ENCODE results near the gene MGMT. TPM values are rescaled to one million over a fixed set of nuclear protein-coding genes. Genes with fewer than 3 reads are reported as not detected.

The MGMT gene
- total RNA-seq, 1 experiment from 2014 or later: 21.2 TPM

- DNase-seq: no peak
- no peaks in the 10 kb centered on the region for H3F3A ChIP-seq (ENCODE audit: insufficient read depth, low read depth)
- H3K36me3 ChIP-seq (ENCODE audit: low read depth): no peaks in the 10 kb centered on the region
- no TSS peak for BruUV-seq (replicated peaks)
- ChIA-PET CTCF (no interaction called here), POLR2A (ENCODE audit: unreplicated experiment) (no interaction called here)
- H3K4me3 ChIP-seq: no peak overlapping the region
- H3K4me2 ChIP-seq: no peak overlapping the region
- no peaks in the 10 kb centered on the region for H3K9me3 ChIP-seq (ENCODE audit: insufficient read depth, low read depth)
- no peaks in the 10 kb centered on the region for H3K4me1 ChIP-seq (replicated peaks; ENCODE audit: insufficient read depth)
- TF ChIP-seq CTCF (conservative IDR thresholded peaks at IDR 0.05): no peak
- TF ChIP-seq EZH2 (IDR thresholded peaks at IDR 0.05; ENCODE audit: low read depth): no peak
- no peaks in the 10 kb centered on the region for H3K27me3 ChIP-seq (ENCODE audit: insufficient read depth, low read depth)
- no peak overlapping the region for H3K27ac ChIP-seq
- no peaks in the 10 kb centered on the region for H3K9me2 ChIP-seq (ENCODE audit: insufficient read depth)
- H3K79me2 ChIP-seq (ENCODE audit: low read depth): no peaks in the 10 kb centered on the region
- H2AFZ ChIP-seq: no peak overlapping the region
- H4K20me1 ChIP-seq (ENCODE audit: insufficient read depth): no peaks in the 10 kb centered on the region
- intact Hi-C loops (cut with micrococcal nuclease; ENCODE audit: unreplicated experiment): no loop called here
Measured at GRCh38 chr10:129607607-129608109, 140.6 kb downstream of the MGMT start.

DNA sequence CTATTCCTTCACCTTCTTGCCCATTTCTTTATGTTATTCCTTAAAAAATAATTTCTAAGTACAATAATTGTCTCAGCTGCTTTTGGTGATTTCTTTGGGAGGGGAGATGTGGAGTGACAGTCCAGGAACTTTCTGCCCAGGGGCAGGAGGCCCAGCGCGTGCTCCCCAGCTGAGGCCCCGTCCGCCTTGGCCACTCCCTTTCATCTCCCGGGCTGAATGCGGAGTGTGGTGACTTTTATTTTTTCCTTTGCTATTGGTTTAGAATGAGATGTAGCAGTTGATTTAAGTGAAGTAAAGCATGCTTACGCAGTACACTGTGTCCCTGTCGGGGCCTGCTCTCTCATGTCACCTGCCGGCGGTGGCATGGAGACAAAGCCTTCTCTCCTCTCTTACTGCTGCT is 141.6 kb downstream of the MGMT start:
- no peaks in the 10 kb centered on the region for H3K79me2 ChIP-seq (ENCODE audit: low read depth)
- H2AFZ ChIP-seq: no peak overlapping the region
- POLR2A ChIA-PET (ENCODE audit: unreplicated experiment): no interaction called here
- intact Hi-C loops (cut with micrococcal nuclease; ENCODE audit: unreplicated experiment): no loop called here
- CTCF ChIA-PET: no interaction called here
- no peak overlapping the region for H3K4me3 ChIP-seq
- BruUV-seq (replicated peaks): no TSS peak
- no peaks in the 10 kb centered on the region for H3K27me3 ChIP-seq (ENCODE audit: insufficient read depth, low read depth)
- TF ChIP-seq EZH2 (IDR thresholded peaks at IDR 0.05; ENCODE audit: low read depth): no peak
- DNase-seq: no peak
- H3K9me2 ChIP-seq (ENCODE audit: insufficient read depth): no peaks in the 10 kb centered on the region
- H3K27ac ChIP-seq: no peak overlapping the region
- no peaks in the 10 kb centered on the region for H3F3A ChIP-seq (ENCODE audit: insufficient read depth, low read depth)
- no peaks in the 10 kb centered on the region for H4K20me1 ChIP-seq (ENCODE audit: insufficient read depth)
- no peak overlapping the region for H3K4me2 ChIP-seq
- no peaks in the 10 kb centered on the region for H3K4me1 ChIP-seq (replicated peaks; ENCODE audit: insufficient read depth)
- no peaks in the 10 kb centered on the region for H3K9me3 ChIP-seq (ENCODE audit: insufficient read depth, low read depth)
- no peaks in the 10 kb centered on the region for H3K36me3 ChIP-seq (ENCODE audit: low read depth)

GRCh38 chr10:129609551-129609950 is 142.5 kb downstream of the MGMT start:
- no peaks in the 10 kb centered on the region for H3K27me3 ChIP-seq (ENCODE audit: insufficient read depth, low read depth)
- H3K36me3 ChIP-seq (ENCODE audit: low read depth): no peaks in the 10 kb centered on the region
- no peaks in the 10 kb centered on the region for H3K9me3 ChIP-seq (ENCODE audit: insufficient read depth, low read depth)
- BruUV-seq (replicated peaks): no TSS peak
- DNase-seq: no peak
- no peak overlapping the region for H2AFZ ChIP-seq
- no peak overlapping the region for H3K4me3 ChIP-seq
- H3K79me2 ChIP-seq (ENCODE audit: low read depth): no peaks in the 10 kb centered on the region
- ChIA-PET CTCF (no interaction called here), POLR2A (ENCODE audit: unreplicated experiment) (no interaction called here)
- no peak for TF ChIP-seq EZH2 (IDR thresholded peaks at IDR 0.05; ENCODE audit: low read depth)
- TF ChIP-seq CTCF (conservative IDR thresholded peaks at IDR 0.05): no peak
- intact Hi-C loops (cut with micrococcal nuclease; ENCODE audit: unreplicated experiment): no loop called here
- no peak overlapping the region for H3K27ac ChIP-seq
- H3K9me2 ChIP-seq (ENCODE audit: insufficient read depth): no peaks in the 10 kb centered on the region
- H3F3A ChIP-seq (ENCODE audit: insufficient read depth, low read depth): no peaks in the 10 kb centered on the region
- no peaks in the 10 kb centered on the region for H3K4me1 ChIP-seq (replicated peaks; ENCODE audit: insufficient read depth)
- no peak overlapping the region for H3K4me2 ChIP-seq
- H4K20me1 ChIP-seq (ENCODE audit: insufficient read depth): no peaks in the 10 kb centered on the region

DNA sequence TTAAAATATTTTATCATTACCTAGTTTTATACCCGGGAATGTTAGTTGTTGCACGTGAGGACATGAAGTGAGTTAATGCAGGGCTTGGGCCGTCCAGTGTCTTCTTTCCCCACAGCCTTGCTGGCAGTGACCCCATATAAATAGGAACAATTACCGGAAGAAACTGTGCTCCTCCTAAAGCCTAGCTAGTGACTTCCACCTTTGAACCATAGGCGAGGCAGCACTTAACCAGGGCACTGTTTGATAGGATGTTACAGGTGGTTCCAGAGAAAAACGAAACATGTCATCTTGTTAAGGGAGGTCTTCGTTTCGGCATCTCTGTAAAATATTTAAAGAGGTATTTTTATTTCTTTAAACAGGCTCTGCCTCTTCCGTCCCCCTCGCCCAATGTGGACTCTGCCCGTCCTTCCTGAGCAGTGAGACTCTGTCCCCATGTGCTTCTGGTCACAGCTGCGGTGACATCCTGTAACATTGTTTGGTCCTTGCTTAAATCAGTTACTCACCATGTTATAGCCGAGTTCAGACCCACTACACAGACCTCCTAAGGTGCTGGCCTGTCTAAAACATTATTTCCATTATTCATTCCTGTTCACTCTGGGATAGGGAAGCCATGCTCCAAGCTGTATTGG is 145.6 kb downstream of the MGMT start:
- Histone ChIP-seq H3K36me3 (ENCODE audit: low read depth) (no peaks in the 10 kb centered on the region), H3K9me2 (ENCODE audit: insufficient read depth) (no peaks in the 10 kb centered on the region), H2AFZ (no peak overlapping the region), H3K27me3 (ENCODE audit: insufficient read depth, low read depth) (no peaks in the 10 kb centered on the region), H3K4me3 (no peak overlapping the region), H3K4me1 (replicated peaks; ENCODE audit: insufficient read depth) (no peaks in the 10 kb centered on the region), H3K9me3 (ENCODE audit: insufficient read depth, low read depth) (no peaks in the 10 kb centered on the region), H3K79me2 (ENCODE audit: low read depth) (no peaks in the 10 kb centered on the region), H3K4me2 (no peak overlapping the region), H3F3A (ENCODE audit: insufficient read depth, low read depth) (no peaks in the 10 kb centered on the region), H4K20me1 (ENCODE audit: insufficient read depth) (no peaks in the 10 kb centered on the region), H3K27ac (no peak overlapping the region)
- ChIA-PET POLR2A (ENCODE audit: unreplicated experiment) (no interaction called here), CTCF (no interaction called here)
- TF ChIP-seq EZH2 (IDR thresholded peaks at IDR 0.05; ENCODE audit: low read depth) (no peak), CTCF (conservative IDR thresholded peaks at IDR 0.05) (no peak)
- DNase-seq: no peak
- BruUV-seq (replicated peaks): no TSS peak
- intact Hi-C loops (cut with micrococcal nuclease; ENCODE audit: unreplicated experiment): no loop called here

Data from PC-9 (cell line).